Osteoblast (primary cell): ENCODE results near the gene IKZF3. TPM values are rescaled to one million over a fixed set of nuclear protein-coding genes. Genes with fewer than 3 reads are reported as not detected.
A peak's percentile ranks its signal among the peaks of the same experiment; 100 is the strongest.
"Not testable (repeated sequence)": the region's sequence is repeated elsewhere in the genome, so short reads cannot be mapped to it uniquely, and the experiment has no call there.

Experiments used
- DNase-seq: peaks from one replicate; pipeline ENCODE4 v3.0.0; 2011; ENCODE audit warnings: low spot score, mixed read lengths; ENCODE audit not compliant: insufficient read length; ENCODE audit errors: missing footprints
- H2AFZ ChIP-seq: 2 replicates; pipeline ENCODE4 v1.6.0; 2011; ENCODE audit warnings: mild to moderate bottlenecking, low read length
- H3K27ac ChIP-seq: 2 replicates; pipeline ENCODE4 v1.5.1; 2011; ENCODE audit warnings: mild to moderate bottlenecking, low read depth, low read length, moderate library complexity
- H3K27me3 ChIP-seq: 2 replicates; pipeline ENCODE4 v1.6.0; 2012; ENCODE audit warnings: mild to moderate bottlenecking, control low read depth, inconsistent platforms, low read length, moderate library complexity; ENCODE audit not compliant: insufficient read depth
- H3K36me3 ChIP-seq: 2 replicates; pipeline ENCODE4 v1.5.1; 2011; ENCODE audit warnings: mild to moderate bottlenecking, low read length, control low read depth, moderate library complexity; ENCODE audit not compliant: insufficient read depth
- H3K4me1 ChIP-seq: 2 replicates; pipeline ENCODE4 v1.5.1; 2011; ENCODE audit warnings: mild to moderate bottlenecking, low read length, control low read depth, moderate library complexity; ENCODE audit not compliant: insufficient read depth
- H3K4me2 ChIP-seq: 2 replicates; pipeline ENCODE4 v1.6.0; 2011; ENCODE audit warnings: mild to moderate bottlenecking, low read length; ENCODE audit not compliant: insufficient read depth
- H3K4me3 ChIP-seq: fragments of 200-600 bp; sonication (generic); 3 replicates; pipeline ENCODE4 v1.5.1; 2012; ENCODE audit warnings: mild to moderate bottlenecking, low read length, inconsistent platforms; ENCODE audit not compliant: insufficient read depth
- H3K79me2 ChIP-seq: 2 replicates; pipeline ENCODE4 v1.6.0; 2012; ENCODE audit warnings: mild to moderate bottlenecking, low read length, control low read depth, inconsistent platforms; ENCODE audit not compliant: insufficient read depth
- H3K9me3 ChIP-seq: 2 replicates; pipeline ENCODE4 v1.5.1; 2011; ENCODE audit warnings: low read depth, low read length, control low read depth
- H4K20me1 ChIP-seq: 2 replicates; pipeline ENCODE4 v1.6.0; 2012; ENCODE audit warnings: mild to moderate bottlenecking, low read length, control low read depth; ENCODE audit not compliant: insufficient read depth
- total RNA-seq: library from RNA; depleted of rRNA; stranded (reverse); fragments of >200 nt; gene quantifications from 2 replicates; pipeline ENCODE4 v1.2.3, GENCODE V29; 2012
- TF ChIP-seq, protein P1 (sequence below): IDR thresholded peaks from 2 replicates; pipeline ENCODE4 v1.5.1; 2011; ENCODE audit warnings: mild to moderate bottlenecking, low read depth, low read length, moderate library complexity; ENCODE audit errors: extremely low read depth

The IKZF3 gene
- total RNA-seq, 1 donor: not detected

DNA sequence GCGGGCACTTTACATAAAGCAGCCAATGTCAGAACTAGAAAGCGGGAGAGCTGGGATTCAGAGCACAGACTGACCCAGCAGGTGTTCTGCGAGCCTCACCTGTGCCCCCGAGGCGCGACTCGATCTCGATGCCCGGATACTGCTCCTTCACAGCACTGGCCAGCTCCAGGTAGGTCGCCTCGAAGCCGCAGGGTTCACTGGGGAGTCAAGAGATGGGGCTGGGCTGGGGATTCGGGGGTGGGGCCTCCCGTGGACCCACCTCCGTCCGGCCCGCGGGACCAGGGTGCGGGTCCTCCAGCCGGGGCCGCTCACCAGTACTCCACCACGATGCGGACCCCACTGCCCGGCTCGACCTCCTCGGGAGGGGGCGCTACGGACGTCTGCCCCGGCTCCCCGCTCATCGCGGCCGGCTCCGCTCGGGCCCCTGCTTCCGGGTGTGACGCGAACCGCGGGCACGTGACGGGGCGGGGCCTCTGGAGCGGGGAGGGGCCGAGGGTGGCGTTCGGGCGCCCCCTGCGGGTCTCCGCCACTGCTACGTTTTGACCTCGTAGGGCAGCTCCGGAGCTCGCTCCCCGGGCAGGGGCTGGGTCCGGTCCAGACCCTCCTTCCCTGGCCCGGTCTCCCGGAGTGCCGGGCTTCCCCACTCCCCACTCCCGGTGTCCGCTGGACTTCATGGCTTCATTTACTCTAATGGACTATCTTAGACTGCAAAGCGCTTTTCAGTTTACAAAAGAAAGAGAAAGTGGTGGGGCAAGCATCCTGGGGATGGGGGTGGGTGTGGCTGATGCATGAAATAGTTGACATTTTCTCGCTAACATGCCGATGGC lies 133.8 kb downstream of the IKZF3 start, which contains the start of gene MIEN1:
MIEN1 (minus strand) TSS at position 438 of the 827 bp plus-strand sequence; CDS start at position 401, 37 bp downstream.
- Histone ChIP-seq H3K4me1 (peaks cover 6% of the 10 kb centered on the region), H2AFZ (peak within 1 kb of the TSS; percentile 92), H3K4me2 (peak within 1 kb of the TSS; percentile 81), H4K20me1 (no peaks in the 10 kb centered on the region), H3K27ac (peak within 1 kb of the TSS; percentile 69), H3K9me3 (no peaks in the 10 kb centered on the region), H3K4me3 (peak within 1 kb of the TSS; percentile 83), H3K79me2 (no peaks in the 10 kb centered on the region), H3K36me3 (peaks cover 14% of the 10 kb centered on the region), H3K27me3 (no peaks in the 10 kb centered on the region)
- TF ChIP-seq, protein P1, sequence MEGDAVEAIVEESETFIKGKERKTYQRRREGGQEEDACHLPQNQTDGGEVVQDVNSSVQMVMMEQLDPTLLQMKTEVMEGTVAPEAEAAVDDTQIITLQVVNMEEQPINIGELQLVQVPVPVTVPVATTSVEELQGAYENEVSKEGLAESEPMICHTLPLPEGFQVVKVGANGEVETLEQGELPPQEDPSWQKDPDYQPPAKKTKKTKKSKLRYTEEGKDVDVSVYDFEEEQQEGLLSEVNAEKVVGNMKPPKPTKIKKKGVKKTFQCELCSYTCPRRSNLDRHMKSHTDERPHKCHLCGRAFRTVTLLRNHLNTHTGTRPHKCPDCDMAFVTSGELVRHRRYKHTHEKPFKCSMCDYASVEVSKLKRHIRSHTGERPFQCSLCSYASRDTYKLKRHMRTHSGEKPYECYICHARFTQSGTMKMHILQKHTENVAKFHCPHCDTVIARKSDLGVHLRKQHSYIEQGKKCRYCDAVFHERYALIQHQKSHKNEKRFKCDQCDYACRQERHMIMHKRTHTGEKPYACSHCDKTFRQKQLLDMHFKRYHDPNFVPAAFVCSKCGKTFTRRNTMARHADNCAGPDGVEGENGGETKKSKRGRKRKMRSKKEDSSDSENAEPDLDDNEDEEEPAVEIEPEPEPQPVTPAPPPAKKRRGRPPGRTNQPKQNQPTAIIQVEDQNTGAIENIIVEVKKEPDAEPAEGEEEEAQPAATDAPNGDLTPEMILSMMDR: peak; percentile 63
- peak; percentile 99 for DNase-seq

DNA sequence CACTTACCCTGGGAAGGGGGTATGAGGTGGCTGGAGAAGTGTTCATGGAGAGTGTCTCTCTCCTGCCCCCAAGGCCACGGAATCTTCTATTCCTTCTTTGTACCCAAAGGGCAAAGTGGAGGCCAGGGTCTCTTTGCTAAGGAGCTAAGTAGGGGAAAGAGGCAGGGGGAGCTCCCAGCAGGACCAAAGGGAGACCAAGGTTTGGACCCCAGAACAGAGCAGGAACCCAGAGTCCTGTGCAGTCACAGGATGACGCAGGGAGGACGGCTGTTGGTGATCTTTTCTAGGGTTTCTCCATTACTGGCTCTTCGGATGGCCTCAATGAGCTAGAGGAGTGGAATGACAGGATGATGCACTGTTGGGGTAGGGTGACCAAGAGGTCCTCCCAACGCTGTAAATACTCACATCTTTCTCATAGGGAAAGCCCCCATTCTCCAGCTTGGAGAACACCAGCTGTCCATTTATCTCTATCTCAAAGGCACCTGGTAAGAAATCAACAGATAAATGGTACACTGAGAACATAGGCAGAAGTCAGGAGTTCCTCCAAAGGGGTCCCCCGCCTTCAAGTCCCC lies 134.7 kb downstream of the IKZF3 start:
- peaks cover 6% of the 10 kb centered on the region for H3K4me1 ChIP-seq
- H3K4me2 ChIP-seq: peak overlapping the region; percentile 81
- no peaks in the 10 kb centered on the region for H3K79me2 ChIP-seq
- H2AFZ ChIP-seq: no peak overlapping the region
- peaks cover 23% of the 10 kb centered on the region for H3K36me3 ChIP-seq
- TF ChIP-seq, protein P1: no peak
- peak overlapping the region; percentile 83 for H3K4me3 ChIP-seq
- H3K27me3 ChIP-seq: no peaks in the 10 kb centered on the region
- H3K9me3 ChIP-seq: no peaks in the 10 kb centered on the region
- no peaks in the 10 kb centered on the region for H4K20me1 ChIP-seq
- peak overlapping the region; percentile 69 for H3K27ac ChIP-seq
- peak; percentile 85 for DNase-seq

GRCh38 chr17:39727556-39727955 lies 136.6 kb downstream of the IKZF3 start:
- H3K27ac ChIP-seq: no peak overlapping the region
- no peak overlapping the region for H2AFZ ChIP-seq
- no peaks in the 10 kb centered on the region for H3K27me3 ChIP-seq
- no peaks in the 10 kb centered on the region for H3K79me2 ChIP-seq
- H3K9me3 ChIP-seq: no peaks in the 10 kb centered on the region
- no peak overlapping the region for H3K4me2 ChIP-seq
- H4K20me1 ChIP-seq: no peaks in the 10 kb centered on the region
- peaks cover 23% of the 10 kb centered on the region for H3K36me3 ChIP-seq
- TF ChIP-seq, protein P1: no peak
- H3K4me1 ChIP-seq: peaks cover 6% of the 10 kb centered on the region
- no peak overlapping the region for H3K4me3 ChIP-seq
- DNase-seq: peak; percentile 46

- H3K4me3 ChIP-seq: no peak overlapping the region
- no peak overlapping the region for H2AFZ ChIP-seq
- H3K79me2 ChIP-seq: no peaks in the 10 kb centered on the region
- no peaks in the 10 kb centered on the region for H3K9me3 ChIP-seq
- H3K36me3 ChIP-seq: peaks cover 23% of the 10 kb centered on the region
- TF ChIP-seq, protein P1: no peak
- no peaks in the 10 kb centered on the region for H3K27me3 ChIP-seq
- H3K4me2 ChIP-seq: no peak overlapping the region
- peak; percentile 52 for DNase-seq
- H3K4me1 ChIP-seq: peaks cover 6% of the 10 kb centered on the region
- H4K20me1 ChIP-seq: no peaks in the 10 kb centered on the region
- H3K27ac ChIP-seq: no peak overlapping the region
These were observed 137.5 kb downstream of the IKZF3 start for GRCh38 chr17:39726617-39727016.

GRCh38 chr17:39725923-39726322 lies 138.2 kb downstream of the IKZF3 start:
- not testable (repeated sequence) for H3K4me1 ChIP-seq, H3K4me3 ChIP-seq, H3K27ac ChIP-seq, H3K9me3 ChIP-seq, H3K27me3 ChIP-seq, DNase-seq, H4K20me1 ChIP-seq, H3K79me2 ChIP-seq, H3K4me2 ChIP-seq, H2AFZ ChIP-seq
- peaks cover 23% of the 10 kb centered on the region for H3K36me3 ChIP-seq
